ENCODE results near the gene SS18.

Gene SS18

DNA sequence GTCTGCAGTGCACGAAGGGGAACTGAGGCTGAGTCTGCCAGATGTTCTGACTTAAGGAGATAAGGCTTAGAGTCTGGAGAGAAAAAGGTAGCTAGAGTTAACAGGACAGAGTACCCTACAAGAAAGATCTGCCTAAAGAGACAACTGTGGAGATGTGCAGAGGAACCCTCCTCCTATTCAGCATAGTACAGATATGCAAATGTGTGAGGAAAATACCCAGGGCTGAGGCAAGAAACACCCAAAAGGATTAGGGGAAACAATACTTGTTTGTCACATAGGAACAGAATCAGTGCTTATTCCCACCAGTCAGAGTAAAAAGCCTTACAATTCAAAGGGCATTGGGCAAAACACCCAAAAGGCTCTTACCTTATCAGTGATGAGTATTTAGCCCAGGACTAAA is 67.8 kb downstream of the SS18 start:
- Histone ChIP-seq H3K27me3 (ENCODE audit: insufficient read depth, low read length) (no peaks in the 10 kb centered on the region), H3K27ac (ENCODE audit: low read depth, low read length, poor library complexity, severe bottlenecking) (no peak overlapping the region)
- TF ChIP-seq EZH2 (IDR thresholded peaks at IDR 0.05; ENCODE audit: borderline replicate concordance, low read length), result no peak
- TF ChIP-seq, protein P1, sequence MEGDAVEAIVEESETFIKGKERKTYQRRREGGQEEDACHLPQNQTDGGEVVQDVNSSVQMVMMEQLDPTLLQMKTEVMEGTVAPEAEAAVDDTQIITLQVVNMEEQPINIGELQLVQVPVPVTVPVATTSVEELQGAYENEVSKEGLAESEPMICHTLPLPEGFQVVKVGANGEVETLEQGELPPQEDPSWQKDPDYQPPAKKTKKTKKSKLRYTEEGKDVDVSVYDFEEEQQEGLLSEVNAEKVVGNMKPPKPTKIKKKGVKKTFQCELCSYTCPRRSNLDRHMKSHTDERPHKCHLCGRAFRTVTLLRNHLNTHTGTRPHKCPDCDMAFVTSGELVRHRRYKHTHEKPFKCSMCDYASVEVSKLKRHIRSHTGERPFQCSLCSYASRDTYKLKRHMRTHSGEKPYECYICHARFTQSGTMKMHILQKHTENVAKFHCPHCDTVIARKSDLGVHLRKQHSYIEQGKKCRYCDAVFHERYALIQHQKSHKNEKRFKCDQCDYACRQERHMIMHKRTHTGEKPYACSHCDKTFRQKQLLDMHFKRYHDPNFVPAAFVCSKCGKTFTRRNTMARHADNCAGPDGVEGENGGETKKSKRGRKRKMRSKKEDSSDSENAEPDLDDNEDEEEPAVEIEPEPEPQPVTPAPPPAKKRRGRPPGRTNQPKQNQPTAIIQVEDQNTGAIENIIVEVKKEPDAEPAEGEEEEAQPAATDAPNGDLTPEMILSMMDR (IDR thresholded peaks at IDR 0.05; ENCODE audit: low read length), result no peak

DNA sequence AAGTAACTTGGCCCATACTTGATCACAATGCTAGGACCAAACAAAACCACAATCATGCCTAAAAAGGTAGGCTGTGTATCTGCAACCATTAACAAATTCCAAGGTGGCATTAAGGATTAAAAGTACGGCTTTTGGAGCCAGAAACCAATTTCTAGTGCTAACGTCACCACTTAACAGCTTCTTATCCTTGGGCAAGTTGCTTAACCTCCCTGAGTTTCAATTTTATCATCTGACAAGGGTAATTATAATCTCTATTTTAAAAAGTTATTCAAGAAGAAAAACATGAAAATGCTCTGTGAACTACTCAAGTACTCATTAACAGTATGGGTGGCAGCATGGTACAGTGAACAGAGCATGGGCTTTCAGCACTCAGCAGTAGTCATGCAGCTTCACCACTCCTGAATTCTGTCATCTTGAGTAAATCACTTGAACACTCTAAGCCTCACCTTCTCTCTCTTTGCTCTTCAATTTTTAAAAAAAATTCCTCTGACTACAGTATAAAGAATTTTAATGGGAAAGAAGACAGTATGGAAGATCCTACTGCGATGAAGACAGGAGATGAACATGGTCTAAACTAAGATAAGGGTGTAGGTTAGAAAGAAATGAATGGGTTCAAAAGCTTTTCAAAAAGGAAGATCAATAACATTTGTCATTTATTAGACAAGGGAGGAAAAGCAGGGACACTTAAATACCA is 69.2 kb downstream of the SS18 start:
- no peaks in the 10 kb centered on the region; the same call in 1 of the 2 replicates for H3F3A ChIP-seq (ENCODE audit: insufficient read depth, low read length)
- H3K27me3 ChIP-seq (ENCODE audit: insufficient read depth, low read length), result no peaks in the 10 kb centered on the region
- no peak for TF ChIP-seq EZH2 (IDR thresholded peaks at IDR 0.05; ENCODE audit: borderline replicate concordance, low read length)
- TF ChIP-seq, protein P1 (IDR thresholded peaks at IDR 0.05; ENCODE audit: low read length), result no peak
- H3K4me1 ChIP-seq (ENCODE audit: insufficient read depth, low read length, severe bottlenecking), result no peaks in the 10 kb centered on the region
- H2AFZ ChIP-seq (ENCODE audit: low read length), result no peak overlapping the region
- H3K79me2 ChIP-seq (ENCODE audit: insufficient read depth, low read length), result no peaks in the 10 kb centered on the region
- no peak overlapping the region for H3K4me2 ChIP-seq (ENCODE audit: low read length)
- H3K9me3 ChIP-seq (ENCODE audit: low read length), result no peaks in the 10 kb centered on the region
- no peak overlapping the region for H3K4me3 ChIP-seq (ENCODE audit: low read depth, low read length, poor library complexity, severe bottlenecking)
- H3K9ac ChIP-seq (ENCODE audit: low read length), result no peak overlapping the region
- H4K20me1 ChIP-seq (ENCODE audit: insufficient read depth, low read length), result no peaks in the 10 kb centered on the region
- no peak overlapping the region for H3K27ac ChIP-seq (ENCODE audit: low read depth, low read length, poor library complexity, severe bottlenecking)
- no peaks in the 10 kb centered on the region for H3K9me2 ChIP-seq (ENCODE audit: low read depth, low read length)
- H3K36me3 ChIP-seq (ENCODE audit: insufficient read depth, low read length), result peaks cover 94% of the 10 kb centered on the region

More for the DNA sequence above, 67.8 kb downstream of the SS18 start:
- Histone ChIP-seq H3K4me3 (ENCODE audit: low read depth, low read length, poor library complexity, severe bottlenecking) (no peak overlapping the region), H2AFZ (ENCODE audit: low read length) (no peak overlapping the region), H3K9me3 (ENCODE audit: low read length) (no peaks in the 10 kb centered on the region), H4K20me1 (ENCODE audit: insufficient read depth, low read length) (no peaks in the 10 kb centered on the region), H3K9ac (ENCODE audit: low read length) (no peak overlapping the region), H3K4me2 (ENCODE audit: low read length) (no peak overlapping the region), H3K79me2 (ENCODE audit: insufficient read depth, low read length) (no peaks in the 10 kb centered on the region), H3K36me3 (ENCODE audit: insufficient read depth, low read length) (peaks cover 91% of the 10 kb centered on the region), H3K9me2 (ENCODE audit: low read depth, low read length) (no peaks in the 10 kb centered on the region), H3F3A (ENCODE audit: insufficient read depth, low read length) (no peaks in the 10 kb centered on the region; the same call in 1 of the 2 replicates), H3K4me1 (ENCODE audit: insufficient read depth, low read length, severe bottlenecking) (no peaks in the 10 kb centered on the region)

DNA sequence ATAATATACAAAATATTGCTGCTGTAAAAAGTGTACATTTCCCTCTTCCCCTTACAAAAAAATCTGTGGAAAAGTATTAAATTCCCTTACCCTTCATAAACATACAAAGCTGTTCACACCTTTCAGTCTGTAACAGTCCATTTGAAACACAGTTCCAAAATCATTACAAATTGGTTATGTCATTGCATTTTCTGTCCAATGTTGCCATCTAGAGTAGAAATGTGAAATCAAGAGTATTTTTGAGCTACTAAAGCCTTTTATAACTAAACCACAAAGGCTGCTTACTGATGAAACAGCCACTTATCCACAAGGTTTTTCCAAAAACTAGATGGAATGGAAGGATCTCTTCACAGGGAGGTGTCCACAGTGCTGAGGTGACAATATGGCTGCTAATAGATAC is 72.5 kb downstream of the SS18 start:
- Histone ChIP-seq H3F3A (ENCODE audit: insufficient read depth, low read length) (no peaks in the 10 kb centered on the region; the same call in 1 of the 2 replicates), H3K4me2 (ENCODE audit: low read length) (no peak overlapping the region), H3K4me1 (ENCODE audit: insufficient read depth, low read length, severe bottlenecking) (no peaks in the 10 kb centered on the region), H3K4me3 (ENCODE audit: low read depth, low read length, poor library complexity, severe bottlenecking) (no peak overlapping the region), H3K36me3 (ENCODE audit: insufficient read depth, low read length) (peaks cover 88% of the 10 kb centered on the region), H3K27ac (ENCODE audit: low read depth, low read length, poor library complexity, severe bottlenecking) (no peak overlapping the region), H3K9ac (ENCODE audit: low read length) (no peak overlapping the region), H3K9me3 (ENCODE audit: low read length) (no peaks in the 10 kb centered on the region), H3K9me2 (ENCODE audit: low read depth, low read length) (no peaks in the 10 kb centered on the region), H2AFZ (ENCODE audit: low read length) (no peak overlapping the region), H3K27me3 (ENCODE audit: insufficient read depth, low read length) (no peaks in the 10 kb centered on the region), H3K79me2 (ENCODE audit: insufficient read depth, low read length) (no peaks in the 10 kb centered on the region), H4K20me1 (ENCODE audit: insufficient read depth, low read length) (no peaks in the 10 kb centered on the region)
- TF ChIP-seq, protein P1 (IDR thresholded peaks at IDR 0.05; ENCODE audit: low read length), result no peak; the same call in 1 of the 2 replicates
- no peak for TF ChIP-seq EZH2 (IDR thresholded peaks at IDR 0.05; ENCODE audit: borderline replicate concordance, low read length)
